22Rv1 (cell line): ENCODE results near the gene TSPAN9.

Source experiments
- ZFX ChIP-seq: fragments of 450-650 bp; IDR thresholded peaks from 2 replicates; pipeline ENCODE4 v1.6.1; 2017; ENCODE audit warnings: antibody characterized with exemption, borderline replicate concordance
- TF ChIP-seq, protein P1 (sequence below): fragments of 450-650 bp; IDR thresholded peaks from 2 replicates; pipeline ENCODE4 v1.5.1; 2017; ENCODE audit warnings: mild to moderate bottlenecking

DNA sequence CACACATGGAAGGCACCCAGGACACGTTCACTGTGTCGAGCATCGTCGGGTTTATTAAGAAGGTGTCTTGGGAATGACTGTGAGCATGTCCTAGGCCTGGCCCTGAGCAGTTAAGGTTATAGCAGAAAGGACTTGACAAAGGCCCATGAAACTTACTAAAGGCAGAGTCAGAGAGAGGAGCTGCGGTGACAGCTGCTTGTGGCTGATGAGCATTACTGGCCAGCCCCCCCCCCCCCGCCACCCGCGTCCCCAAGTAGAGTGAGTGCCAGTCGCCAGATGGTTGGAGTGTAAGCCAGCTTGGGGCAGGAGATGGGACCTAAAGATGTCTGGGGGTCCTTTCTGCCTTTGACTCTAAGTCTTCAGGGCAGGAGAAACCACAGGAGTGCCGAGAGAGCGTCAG is 169.9 kb downstream of the TSPAN9 start:
- TF ChIP-seq, protein P1, sequence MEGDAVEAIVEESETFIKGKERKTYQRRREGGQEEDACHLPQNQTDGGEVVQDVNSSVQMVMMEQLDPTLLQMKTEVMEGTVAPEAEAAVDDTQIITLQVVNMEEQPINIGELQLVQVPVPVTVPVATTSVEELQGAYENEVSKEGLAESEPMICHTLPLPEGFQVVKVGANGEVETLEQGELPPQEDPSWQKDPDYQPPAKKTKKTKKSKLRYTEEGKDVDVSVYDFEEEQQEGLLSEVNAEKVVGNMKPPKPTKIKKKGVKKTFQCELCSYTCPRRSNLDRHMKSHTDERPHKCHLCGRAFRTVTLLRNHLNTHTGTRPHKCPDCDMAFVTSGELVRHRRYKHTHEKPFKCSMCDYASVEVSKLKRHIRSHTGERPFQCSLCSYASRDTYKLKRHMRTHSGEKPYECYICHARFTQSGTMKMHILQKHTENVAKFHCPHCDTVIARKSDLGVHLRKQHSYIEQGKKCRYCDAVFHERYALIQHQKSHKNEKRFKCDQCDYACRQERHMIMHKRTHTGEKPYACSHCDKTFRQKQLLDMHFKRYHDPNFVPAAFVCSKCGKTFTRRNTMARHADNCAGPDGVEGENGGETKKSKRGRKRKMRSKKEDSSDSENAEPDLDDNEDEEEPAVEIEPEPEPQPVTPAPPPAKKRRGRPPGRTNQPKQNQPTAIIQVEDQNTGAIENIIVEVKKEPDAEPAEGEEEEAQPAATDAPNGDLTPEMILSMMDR, result no peak
- TF ChIP-seq ZFX, result no peak
